ENCODE data around the gene TGFBR2. TPM values are rescaled to one million over a fixed set of nuclear protein-coding genes. Genes with fewer than 3 reads are reported as not detected.
A peak's percentile ranks its signal among the peaks of the same experiment; 100 is the strongest.

TGFBR2 gene
- total and polyA plus RNA-seq, 2 of the 13 experiments (the other 11 are each of a cell fraction or from before 2014, with no cell fraction given) = 82.2 to 187 TPM

DNA sequence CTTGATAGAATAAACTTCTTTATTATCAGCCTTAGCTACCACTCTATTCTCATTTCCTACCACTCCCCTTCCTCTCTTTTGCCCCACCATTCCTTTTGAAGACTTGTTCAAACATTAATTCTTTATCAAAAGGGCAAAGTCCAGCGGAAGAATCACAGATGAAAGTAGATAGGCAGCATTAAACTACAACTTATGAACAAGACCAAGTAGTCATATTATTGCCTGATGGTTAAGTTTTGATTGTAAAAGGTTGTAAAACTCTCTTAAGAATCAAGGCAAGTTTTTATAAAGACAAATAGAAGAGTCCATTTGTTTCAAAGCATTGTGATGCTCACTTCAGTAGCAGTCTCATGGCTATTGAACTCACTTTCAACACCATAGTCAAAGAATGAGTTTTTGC lies 22.4 kb upstream of the TGFBR2 start (continued):
- TF ChIP-seq, protein P1, sequence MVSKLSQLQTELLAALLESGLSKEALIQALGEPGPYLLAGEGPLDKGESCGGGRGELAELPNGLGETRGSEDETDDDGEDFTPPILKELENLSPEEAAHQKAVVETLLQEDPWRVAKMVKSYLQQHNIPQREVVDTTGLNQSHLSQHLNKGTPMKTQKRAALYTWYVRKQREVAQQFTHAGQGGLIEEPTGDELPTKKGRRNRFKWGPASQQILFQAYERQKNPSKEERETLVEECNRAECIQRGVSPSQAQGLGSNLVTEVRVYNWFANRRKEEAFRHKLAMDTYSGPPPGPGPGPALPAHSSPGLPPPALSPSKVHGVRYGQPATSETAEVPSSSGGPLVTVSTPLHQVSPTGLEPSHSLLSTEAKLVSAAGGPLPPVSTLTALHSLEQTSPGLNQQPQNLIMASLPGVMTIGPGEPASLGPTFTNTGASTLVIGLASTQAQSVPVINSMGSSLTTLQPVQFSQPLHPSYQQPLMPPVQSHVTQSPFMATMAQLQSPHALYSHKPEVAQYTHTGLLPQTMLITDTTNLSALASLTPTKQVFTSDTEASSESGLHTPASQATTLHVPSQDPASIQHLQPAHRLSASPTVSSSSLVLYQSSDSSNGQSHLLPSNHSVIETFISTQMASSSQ (IDR thresholded peaks at IDR 0.05; ENCODE audit: low read depth) = peak; percentile 77
- TF ChIP-seq, protein P1 (CRISPR knock-in tag; IDR thresholded peaks at IDR 0.05; ENCODE audit: borderline replicate concordance) = peak; percentile 73; the same call in 1 of the 2 replicates
- no peak for TF ChIP-seq GABPA (IDR thresholded peaks at IDR 0.05; ENCODE audit: low read depth, low read length)
- 0 out of 2 replicates have a peak, but pooled peaks have one; percentile 20 for TF ChIP-seq GABPA (CRISPR knock-in tag; IDR thresholded peaks at IDR 0.05; ENCODE audit: low read depth)
- no peak for TF ChIP-seq HDAC2 (CRISPR knock-in tag; IDR thresholded peaks at IDR 0.05)
- peak; percentile 91 for TF ChIP-seq ISL2 (CRISPR knock-in tag; IDR thresholded peaks at IDR 0.05)
- TF ChIP-seq CHD4 (IDR thresholded peaks at IDR 0.05; ENCODE audit: borderline replicate concordance, low read length) = peak; percentile 23; the same call in 1 of the 2 replicates
- TF ChIP-seq HNRNPLL (IDR thresholded peaks at IDR 0.05; ENCODE audit: low read depth, low read length, poor library complexity, severe bottlenecking) = no peak

DNA sequence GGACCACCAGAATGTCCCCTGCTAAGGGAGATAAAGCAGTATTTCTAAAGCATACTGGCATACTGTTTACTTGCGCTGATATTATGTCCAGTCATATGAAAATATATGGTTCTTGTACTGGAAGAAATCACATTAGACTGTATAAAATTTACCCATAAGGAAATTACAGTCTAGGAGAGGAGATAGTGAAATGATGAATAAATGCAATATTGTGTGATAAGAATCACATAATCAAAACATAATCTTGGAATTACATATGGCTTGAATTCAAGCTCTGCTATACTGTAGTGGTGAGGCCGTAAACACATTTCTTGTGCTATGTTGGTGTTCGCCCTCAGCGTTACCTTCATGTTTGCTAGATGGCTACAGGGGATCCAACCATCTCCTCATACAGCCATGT lies 20.7 kb upstream of the TGFBR2 start:
- ATAC-seq = no peak
- DNase-seq (ENCODE audit: low spot score) = no peak
- no peak overlapping the region for H2AFZ ChIP-seq (ENCODE audit: low read length)
- 94% methylated on average over 4 of the region's 4 CpGs for WGBS (ENCODE audit: low lambda C conversion rate)
- H3K4me1 ChIP-seq (ENCODE audit: insufficient read depth, low read length) = peaks cover 54% of the 10 kb centered on the region
- no peaks in the 10 kb centered on the region for H3K79me2 ChIP-seq (ENCODE audit: insufficient read depth, low read length)
- H3K9ac ChIP-seq (ENCODE audit: insufficient read depth, low read depth, low read length) = no peak overlapping the region
- no peaks in the 10 kb centered on the region for H3K27me3 ChIP-seq (ENCODE audit: control insufficient read depth in 1 of 2, insufficient read depth in 2 of 2, low read length in 2 of 2)
- H3K4me3 ChIP-seq (replicated peaks in 1 of 3; ENCODE audit: insufficient read depth in 1 of 3, low read depth in 2 of 3, low read length in 3 of 3) = no peak overlapping the region
- no peaks in the 10 kb centered on the region for H3K36me3 ChIP-seq (replicated peaks in 1 of 2; ENCODE audit: control insufficient read depth in 1 of 2, insufficient read depth in 2 of 2, low read length in 2 of 2)
- intact Hi-C loops (cut with micrococcal nuclease; ENCODE audit: unreplicated experiment) = no loop called here
- H4K20me1 ChIP-seq (ENCODE audit: insufficient read depth, low read length) = no peaks in the 10 kb centered on the region
- CTCF ChIA-PET (ENCODE audit: low intra/inter-chr PET ratio, low total read pairs) = no interaction called here
- H3K27ac ChIP-seq (ENCODE audit: extremely low read length, insufficient read depth, low read length) = no peak overlapping the region
- in situ Hi-C loops (cut with HindIII; ENCODE audit: extremely low pct_ligation_motif_present, low pct_unique_long_range_greater_than_20kb) = no loop called here
- no peak for FAIRE-seq
- BruUV-seq (replicated peaks) = no TSS peak
- H3K9me3 ChIP-seq (ENCODE audit: low read length) = no peaks in the 10 kb centered on the region
- POLR2A ChIA-PET = interaction anchor here (1.4 kb wide), 1 partner anchor 12 kb away, joined by 3 read pairs; no protein-coding TSS in a partner anchor
- no peak overlapping the region for H3K4me2 ChIP-seq (ENCODE audit: low read depth, low read length)
- no peak for TF ChIP-seq ZNF329 (CRISPR knock-in tag; IDR thresholded peaks at IDR 0.05; ENCODE audit: low read depth)
- TF ChIP-seq CEBPG (CRISPR knock-in tag; IDR thresholded peaks at IDR 0.05) = no peak
- TF ChIP-seq, protein P2, sequence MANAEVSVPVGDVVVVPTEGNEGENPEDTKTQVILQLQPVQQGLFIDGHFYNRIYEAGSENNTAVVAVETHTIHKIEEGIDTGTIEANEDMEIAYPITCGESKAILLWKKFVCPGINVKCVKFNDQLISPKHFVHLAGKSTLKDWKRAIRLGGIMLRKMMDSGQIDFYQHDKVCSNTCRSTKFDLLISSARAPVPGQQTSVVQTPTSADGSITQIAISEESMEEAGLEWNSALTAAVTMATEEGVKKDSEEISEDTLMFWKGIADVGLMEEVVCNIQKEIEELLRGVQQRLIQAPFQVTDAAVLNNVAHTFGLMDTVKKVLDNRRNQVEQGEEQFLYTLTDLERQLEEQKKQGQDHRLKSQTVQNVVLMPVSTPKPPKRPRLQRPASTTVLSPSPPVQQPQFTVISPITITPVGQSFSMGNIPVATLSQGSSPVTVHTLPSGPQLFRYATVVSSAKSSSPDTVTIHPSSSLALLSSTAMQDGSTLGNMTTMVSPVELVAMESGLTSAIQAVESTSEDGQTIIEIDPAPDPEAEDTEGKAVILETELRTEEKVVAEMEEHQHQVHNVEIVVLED (CRISPR knock-in tag; IDR thresholded peaks at IDR 0.05; ENCODE audit: borderline replicate concordance) = no peak
- no peak for TF ChIP-seq RARA (CRISPR knock-in tag; IDR thresholded peaks at IDR 0.05)
- TF ChIP-seq, protein P3, sequence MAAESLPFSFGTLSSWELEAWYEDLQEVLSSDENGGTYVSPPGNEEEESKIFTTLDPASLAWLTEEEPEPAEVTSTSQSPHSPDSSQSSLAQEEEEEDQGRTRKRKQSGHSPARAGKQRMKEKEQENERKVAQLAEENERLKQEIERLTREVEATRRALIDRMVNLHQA (CRISPR knock-in tag; IDR thresholded peaks at IDR 0.05) = no peak
- TF ChIP-seq SKI (IDR thresholded peaks at IDR 0.05; ENCODE audit: partially characterized antibody) = no peak
- no peak for TF ChIP-seq ZNF282 (IDR thresholded peaks at IDR 0.05; ENCODE audit: partially characterized antibody)
- TF ChIP-seq, protein P4, sequence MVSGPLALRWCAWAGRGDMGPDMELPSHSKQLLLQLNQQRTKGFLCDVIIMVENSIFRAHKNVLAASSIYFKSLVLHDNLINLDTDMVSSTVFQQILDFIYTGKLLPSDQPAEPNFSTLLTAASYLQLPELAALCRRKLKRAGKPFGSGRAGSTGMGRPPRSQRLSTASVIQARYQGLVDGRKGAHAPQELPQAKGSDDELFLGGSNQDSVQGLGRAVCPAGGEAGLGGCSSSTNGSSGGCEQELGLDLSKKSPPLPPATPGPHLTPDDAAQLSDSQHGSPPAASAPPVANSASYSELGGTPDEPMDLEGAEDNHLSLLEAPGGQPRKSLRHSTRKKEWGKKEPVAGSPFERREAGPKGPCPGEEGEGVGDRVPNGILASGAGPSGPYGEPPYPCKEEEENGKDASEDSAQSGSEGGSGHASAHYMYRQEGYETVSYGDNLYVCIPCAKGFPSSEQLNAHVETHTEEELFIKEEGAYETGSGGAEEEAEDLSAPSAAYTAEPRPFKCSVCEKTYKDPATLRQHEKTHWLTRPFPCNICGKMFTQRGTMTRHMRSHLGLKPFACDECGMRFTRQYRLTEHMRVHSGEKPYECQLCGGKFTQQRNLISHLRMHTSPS (CRISPR knock-in tag; IDR thresholded peaks at IDR 0.05; ENCODE audit: low read depth) = no peak
- TF ChIP-seq IRF2 (CRISPR knock-in tag; IDR thresholded peaks at IDR 0.05) = no peak
- no peak for TF ChIP-seq ZNF660 (CRISPR knock-in tag; IDR thresholded peaks at IDR 0.05; ENCODE audit: borderline replicate concordance, low read depth)

Data from HepG2 (cell line).